Measurements from ENCODE around the gene PPEF1. TPM values are rescaled to one million over a fixed set of nuclear protein-coding genes. Genes with fewer than 3 reads are reported as not detected.
A peak's percentile ranks its signal among the peaks of the same experiment; 100 is the strongest.

PPEF1 gene
- not detected in 2 replicates for total RNA-seq (2014; rRNA removed; shearing (Covaris generic))

GRCh38 chrX:18707426-18708049 lies at the start of gene PPEF1:
TSS of gene PPEF1 (plus strand) at chrX:18707645. CDS start at chrX:18707781, 136 bp downstream.
- DNase-seq (ENCODE audit: low spot score) = no peak

- DNase-seq (ENCODE audit: low spot score) = no peak
Measured at GRCh38 chrX:18661273-18661672, 46.2 kb upstream of the PPEF1 start.

GRCh38 chrX:18664947-18665346 lies 42.5 kb upstream of the PPEF1 start:
- DNase-seq (ENCODE audit: low spot score) = peak; percentile 12

GRCh38 chrX:18666614-18667013 lies 40.8 kb upstream of the PPEF1 start:
- no peak for DNase-seq (ENCODE audit: low spot score)

GRCh38 chrX:18668071-18668835 lies 39.2 kb upstream of the PPEF1 start:
- DNase-seq (ENCODE audit: low spot score) = no peak

- no peak for DNase-seq (ENCODE audit: low spot score)
Measured at GRCh38 chrX:18672008-18672407, 35.4 kb upstream of the PPEF1 start, which contains the start of gene RS1. TSS of gene RS1 (minus strand) at chrX:18672108. CDS start at chrX:18672068, 40 bp downstream.

- DNase-seq (ENCODE audit: low spot score) = no peak
Measured at GRCh38 chrX:18674417-18674787, 33.0 kb upstream of the PPEF1 start.

- DNase-seq (ENCODE audit: low spot score) = peak; percentile 86
Measured at GRCh38 chrX:18674788-18675735, 32.4 kb upstream of the PPEF1 start.

GRCh38 chrX:18676050-18676449 lies 31.4 kb upstream of the PPEF1 start:
- peak; percentile 12 for DNase-seq (ENCODE audit: low spot score)

GRCh38 chrX:18676470-18676869 lies 31.0 kb upstream of the PPEF1 start:
- peak; percentile 71 for DNase-seq (ENCODE audit: low spot score)

- DNase-seq (ENCODE audit: low spot score) = peak; percentile 19
Measured at GRCh38 chrX:18677161-18677869, 30.1 kb upstream of the PPEF1 start.

- no peak for DNase-seq (ENCODE audit: low spot score)
Measured at GRCh38 chrX:18681996-18682395, 25.4 kb upstream of the PPEF1 start.

GRCh38 chrX:18682979-18683387 lies 24.5 kb upstream of the PPEF1 start:
- DNase-seq (ENCODE audit: low spot score) = no peak

GRCh38 chrX:18687856-18688495 lies 19.5 kb upstream of the PPEF1 start:
- DNase-seq (ENCODE audit: low spot score) = no peak

- DNase-seq (ENCODE audit: low spot score) = no peak
Measured at GRCh38 chrX:18691431-18691830, 16.0 kb upstream of the PPEF1 start.

- DNase-seq (ENCODE audit: low spot score) = no peak
Measured at GRCh38 chrX:18692541-18692940, 14.9 kb upstream of the PPEF1 start.

GRCh38 chrX:18696653-18697052 lies 10.8 kb upstream of the PPEF1 start:
- no peak for DNase-seq (ENCODE audit: low spot score)

GRCh38 chrX:18698737-18699650 lies 8.5 kb upstream of the PPEF1 start:
- no peak for DNase-seq (ENCODE audit: low spot score)

GRCh38 chrX:18701621-18702361 lies 5.7 kb upstream of the PPEF1 start:
- peak; percentile 66 for DNase-seq (ENCODE audit: low spot score)

All from HT-29 (cell line).